Naive thymus-derived CD4-positive, alpha-beta T cell (primary cell): ENCODE measurements around the gene EPM2A. TPM values are rescaled to one million over a fixed set of nuclear protein-coding genes. Genes with fewer than 3 reads are reported as not detected.
"Not testable (repeated sequence)": the region's sequence is repeated elsewhere in the genome, so short reads cannot be mapped to it uniquely, and the experiment has no call there.

Experiments
- ATAC-seq: fragments of 150-1000 bp; cut with Tn5 transposase; 2 replicates; pipeline ENCODE4 v1.10.0; 2021; ENCODE audit warnings: mild to moderate bottlenecking, moderate library complexity
- CTCF ChIA-PET: fragments of 350-600 bp; sonication (Branson Sonifier 250); formaldehyde crosslinking; loops from one replicate; lab custom pipeline; 2021; ENCODE audit warnings: antibody characterized with exemption; lab: Charles Lee
- POLR2A ChIA-PET: fragments of 350-600 bp; sonication (Branson Sonifier 250); formaldehyde crosslinking; loops from one replicate; lab custom pipeline; 2021; ENCODE audit warnings: antibody characterized with exemption, inconsistent platforms; lab: Charles Lee
- DNase-seq, 9 donors: peaks; one replicate each; pipeline versions ENCODE4 v3.0.0 to v3.0.0-alpha.2; 2020 to 2022; ENCODE audit warnings: mixed read lengths in 1 of 9
- H3K27ac ChIP-seq: one replicate; pipeline ENCODE4 v1.7.0; 2013; ENCODE audit warnings: mild to moderate bottlenecking, low read depth, low read length, moderate library complexity
- H3K27me3 ChIP-seq, 2 donors: one replicate each; pipeline ENCODE4 v1.7.0; 2013; ENCODE audit warnings: low read length in 2 of 2, mild to moderate bottlenecking in 2 of 2, moderate library complexity in 2 of 2; ENCODE audit not compliant: control insufficient read depth in 2 of 2, insufficient read depth in 2 of 2
- H3K36me3 ChIP-seq, 3 experiments: 1 replicate in 2 of 3; 2 replicates in 1 of 3; pipeline ENCODE4 v1.7.0; 2013; ENCODE audit warnings: low read length in 3 of 3, mild to moderate bottlenecking in 3 of 3, moderate library complexity in 1 of 3; ENCODE audit not compliant: insufficient read depth in 3 of 3, control insufficient read depth in 2 of 3
- H3K4me1 ChIP-seq, 2 donors: one replicate each; pipeline ENCODE4 v1.7.0; 2013; ENCODE audit warnings: low read length in 2 of 2, mild to moderate bottlenecking in 2 of 2, moderate library complexity in 1 of 2; ENCODE audit not compliant: control insufficient read depth in 2 of 2, insufficient read depth in 2 of 2
- H3K4me3 ChIP-seq: 2 replicates; pipeline ENCODE4 v1.7.0; 2013; ENCODE audit warnings: mild to moderate bottlenecking, low read length
- H3K9me3 ChIP-seq, 3 experiments: 1 replicate in 2 of 3; 2 replicates in 1 of 3; pipeline ENCODE4 v1.7.0; 2013; ENCODE audit warnings: low read length in 3 of 3; ENCODE audit not compliant: control insufficient read depth in 2 of 3
- H3K27ac Mint-ChIP-seq, 9 donors: one replicate each; pipeline ENCODE4 v1.8.0; 2020 to 2022; ENCODE audit warnings: mixed read lengths in 9 of 9, mild to moderate bottlenecking in 8 of 9, moderate library complexity in 5 of 9, inconsistent platforms in 2 of 9
- H3K27me3 Mint-ChIP-seq, 5 donors: one replicate each; pipeline ENCODE4 v1.8.0; 2021 to 2022; ENCODE audit warnings: mixed read lengths in 5 of 5, mild to moderate bottlenecking in 1 of 5
- H3K36me3 Mint-ChIP-seq, 5 donors: one replicate each; pipeline ENCODE4 v1.8.0; 2020 to 2022; ENCODE audit warnings: mixed read lengths in 5 of 5, mild to moderate bottlenecking in 3 of 5, inconsistent platforms in 1 of 5
- H3K4me1 Mint-ChIP-seq, 7 donors: one replicate each; pipeline ENCODE4 v1.8.0; 2020 to 2022; ENCODE audit warnings: mixed read lengths in 7 of 7, mild to moderate bottlenecking in 3 of 7, inconsistent platforms in 1 of 7
- H3K4me3 Mint-ChIP-seq, 10 donors: one replicate each; pipeline ENCODE4 v1.8.0; 2020 to 2022; ENCODE audit warnings: mild to moderate bottlenecking in 10 of 10, mixed read lengths in 10 of 10, moderate library complexity in 6 of 10, inconsistent platforms in 2 of 10
- H3K9me3 Mint-ChIP-seq, 11 donors: one replicate each; pipeline ENCODE4 v1.8.0; 2020 to 2022; ENCODE audit warnings: mixed read lengths in 11 of 11, mild to moderate bottlenecking in 4 of 11, inconsistent platforms in 1 of 11, moderate library complexity in 1 of 11
- intact Hi-C, 2 donors: fragments of 100-400 bp; cut with micrococcal nuclease; formaldehyde crosslinking; loops; one replicate each; pipeline ENCODE4 v1.15.1; 2023
- polyA plus RNA-seq, 2 donors: library from polyadenylated mRNA; unstranded; fragments of 300-500 nt; fragmentation: Illumina TruSeq; gene quantifications; one replicate each; pipeline ENCODE4 v1.2.3, GENCODE V29; 2021
- total RNA-seq, 6 experiments: library from RNA in 5 of 6; stranded (reverse) in 5 of 6; gene quantifications; 1 replicate in 5 of 6; 2 replicates in 1 of 6; pipeline ENCODE4 v1.2.3 and lab custom pipeline; 2021 to 2026

The EPM2A gene
- total and polyA plus RNA-seq, 7 experiments from 2014 or later: 3.7 to 18.0 (median 11.6) TPM

GRCh38 chr6:145744619-145745018 lies 9.3 kb upstream of the EPM2A start:
- peaks cover 4 to 27% (median 7%) of the 10 kb centered on the region in 5 donors for H3K36me3 Mint-ChIP-seq
- no peaks in the 10 kb centered on the region for H3K4me1 ChIP-seq
- H3K9me3 ChIP-seq: no peaks in the 10 kb centered on the region
- no peaks in the 10 kb centered on the region for H3K27me3 ChIP-seq
- no peak overlapping the region for H3K27ac Mint-ChIP-seq
- peaks cover 0 to 2% (median 0%) of the 10 kb centered on the region in 5 donors for H3K27me3 Mint-ChIP-seq
- POLR2A ChIA-PET: no interaction called here
- no peak overlapping the region for H3K4me3 Mint-ChIP-seq
- H3K27ac ChIP-seq: no peak overlapping the region
- H3K4me3 ChIP-seq: no peak overlapping the region
- no peaks in the 10 kb centered on the region for H3K36me3 ChIP-seq
- CTCF ChIA-PET: no interaction called here
- ATAC-seq: no peak
- intact Hi-C loops: no loop called here
- no peak for DNase-seq
- peaks cover 0 to 4% (median 0%) of the 10 kb centered on the region in 11 donors for H3K9me3 Mint-ChIP-seq
- peaks cover 0 to 3% (median under 1%) of the 10 kb centered on the region in 7 donors for H3K4me1 Mint-ChIP-seq

GRCh38 chr6:145743332-145743731 lies 8.0 kb upstream of the EPM2A start:
- H3K9me3 Mint-ChIP-seq: peaks cover 0 to 5% (median 0%) of the 10 kb centered on the region in 11 donors
- DNase-seq (no peak), ATAC-seq (no peak)
- POLR2A ChIA-PET: no interaction called here
- Histone ChIP-seq H3K4me1 (no peaks in the 10 kb centered on the region), H3K27me3 (no peaks in the 10 kb centered on the region), H3K9me3 (no peaks in the 10 kb centered on the region), H3K27ac (no peak overlapping the region), H3K4me3 (no peak overlapping the region), H3K36me3 (no peaks in the 10 kb centered on the region)
- no peaks in the 10 kb centered on the region for H3K4me1 Mint-ChIP-seq
- H3K27ac Mint-ChIP-seq: no peak overlapping the region
- H3K4me3 Mint-ChIP-seq: no peak overlapping the region
- intact Hi-C loops: no loop called here
- peaks cover 3 to 26% (median 9%) of the 10 kb centered on the region in 5 donors for H3K36me3 Mint-ChIP-seq
- CTCF ChIA-PET: no interaction called here
- H3K27me3 Mint-ChIP-seq: peaks cover 0 to 2% (median 0%) of the 10 kb centered on the region in 5 donors

GRCh38 chr6:145742472-145742871 lies 7.2 kb upstream of the EPM2A start:
- H3K4me3 Mint-ChIP-seq, H3K27me3 ChIP-seq, ATAC-seq, H3K27ac Mint-ChIP-seq, H3K4me1 Mint-ChIP-seq, intact Hi-C loops, DNase-seq, H3K4me1 ChIP-seq, CTCF ChIA-PET, H3K27ac ChIP-seq, H3K4me3 ChIP-seq, POLR2A ChIA-PET, H3K9me3 ChIP-seq, H3K27me3 Mint-ChIP-seq, H3K36me3 ChIP-seq, H3K9me3 Mint-ChIP-seq: not testable (repeated sequence)
- peaks cover 0 to 17% (median 8%) of the 10 kb centered on the region in 5 donors for H3K36me3 Mint-ChIP-seq

GRCh38 chr6:145739685-145740084 lies 4.4 kb upstream of the EPM2A start:
- ATAC-seq, H3K9me3 Mint-ChIP-seq, DNase-seq, H3K27me3 ChIP-seq, H3K4me1 ChIP-seq, H3K4me3 ChIP-seq, H3K27me3 Mint-ChIP-seq, H3K4me3 Mint-ChIP-seq, H3K9me3 ChIP-seq, POLR2A ChIA-PET, H3K27ac ChIP-seq, H3K36me3 Mint-ChIP-seq, H3K36me3 ChIP-seq: not testable (repeated sequence)
- peaks cover 0 to 14% (median 8%) of the 10 kb centered on the region in 7 donors for H3K4me1 Mint-ChIP-seq
- intact Hi-C loops: loop anchor here (10.0 kb wide), 5 partner anchors 145 to 1675 kb away; partner anchors contain the start of gene STXBP5 (in 1 of the 2)
- peak overlapping the region in 1 of 9 donors; percentile 57 for H3K27ac Mint-ChIP-seq
- CTCF ChIA-PET: interaction anchor here (0.6 kb wide), 1 partner anchor 190 kb away, joined by 5 read pairs; no protein-coding TSS in a partner anchor

GRCh38 chr6:145738265-145738664 lies 2.9 kb upstream of the EPM2A start:
- H3K27me3 ChIP-seq: no peaks in the 10 kb centered on the region
- no peak overlapping the region for H3K4me3 ChIP-seq
- Mint-ChIP-seq H3K27ac (peak overlapping the region in 1 of 9 donors; percentile 31), H3K27me3 (peaks cover 0 to 2% (median 0%) of the 10 kb centered on the region in 5 donors), H3K4me1 (peaks cover 0 to 22% (median 9%) of the 10 kb centered on the region in 7 donors), H3K36me3 (peaks cover 0 to 9% (median 4%) of the 10 kb centered on the region in 5 donors), H3K4me3 (no peak overlapping the region), H3K9me3 (peaks cover 0 to 5% (median 0%) of the 10 kb centered on the region in 11 donors)
- no peaks in the 10 kb centered on the region for H3K9me3 ChIP-seq
- POLR2A ChIA-PET: interaction anchor here (0.7 kb wide), 1 partner anchor 225 kb away, joined by 3 read pairs; no protein-coding TSS in a partner anchor
- peaks cover 0 to 5% of the 10 kb centered on the region in 2 donors for H3K4me1 ChIP-seq
- H3K36me3 ChIP-seq: no peaks in the 10 kb centered on the region
- DNase-seq: no peak
- ATAC-seq: no peak
- H3K27ac ChIP-seq: no peak overlapping the region
- CTCF ChIA-PET: interaction anchor here (0.6 kb wide), 1 partner anchor 1543 kb away, joined by 3 read pairs; no protein-coding TSS in a partner anchor
- intact Hi-C loops: loop anchor here (10.0 kb wide), 5 partner anchors 147 to 1673 kb away; partner anchors contain the start of gene STXBP5 (in 1 of the 2)

- H3K27ac Mint-ChIP-seq: peak overlapping the region; percentile 63 to 99 (median 95)
- H3K27me3 Mint-ChIP-seq: peaks cover 0 to 2% (median 0%) of the 10 kb centered on the region in 5 donors
- DNase-seq (peak in 1 of 9 donors; percentile 1), ATAC-seq (no peak)
- Histone ChIP-seq H3K4me3 (no peak overlapping the region), H3K9me3 (no peaks in the 10 kb centered on the region), H3K36me3 (no peaks in the 10 kb centered on the region), H3K27ac (peak overlapping the region; percentile 92), H3K27me3 (no peaks in the 10 kb centered on the region), H3K4me1 (peaks cover 0 to 5% of the 10 kb centered on the region in 2 donors)
- peaks cover 0 to 5% (median 0%) of the 10 kb centered on the region in 11 donors for H3K9me3 Mint-ChIP-seq
- CTCF ChIA-PET: no interaction called here
- H3K4me3 Mint-ChIP-seq: peak overlapping the region; percentile 48 to 99 (median 94)
- POLR2A ChIA-PET: interaction anchor here (0.5 to 4.5 kb wide), 3 partner anchors 78 to 1063 kb away, joined by 3 to 46 read pairs (median 32); partner anchors contain the start of genes FBXO30 and SHPRH
- H3K36me3 Mint-ChIP-seq: peaks cover 0 to 9% (median 3%) of the 10 kb centered on the region in 5 donors
- intact Hi-C loops: loop anchor here (10.0 kb wide), 5 partner anchors 148 to 1672 kb away; partner anchors contain the start of gene STXBP5 (in 1 of the 2)
- H3K4me1 Mint-ChIP-seq: peaks cover 0 to 22% (median 9%) of the 10 kb centered on the region in 7 donors
These were observed 1.4 kb upstream of the EPM2A start for GRCh38 chr6:145736661-145737144.
